Measurements from ENCODE around the gene TCF23. TPM values are rescaled to one million over a fixed set of nuclear protein-coding genes. Genes with fewer than 3 reads are reported as not detected.
A peak's percentile ranks its signal among the peaks of the same experiment; 100 is the strongest.

Gene TCF23
- total RNA-seq, 1 donor from 2014 or later: 1.2 TPM

- intact Hi-C loops (cut with DNase I): no loop called here
- no peak overlapping the region for H3K4me3 ChIP-seq
These were observed 3.1 kb upstream of the TCF23 start for GRCh38 chr2:27145682-27146081.

GRCh38 chr2:27147935-27148334, 869 bp upstream of the TCF23 start:
- no peaks in the 10 kb centered on the region for H3K36me3 ChIP-seq
- H3K9me3 ChIP-seq: no peaks in the 10 kb centered on the region
- no peak overlapping the region for H3K27ac ChIP-seq
- H3K4me1 ChIP-seq: no peaks in the 10 kb centered on the region
- no peak for DNase-seq
- H3K4me3 ChIP-seq: no peak overlapping the region
- intact Hi-C loops (cut with DNase I): no loop called here
- no peak for TF ChIP-seq CTCF (IDR thresholded peaks at IDR 0.05)
- H3K27me3 ChIP-seq (ENCODE audit: low read depth): peaks cover 8% of the 10 kb centered on the region
- no peak for ATAC-seq

More at GRCh38 chr2:27145682-27146081, 3.1 kb upstream of the TCF23 start:
- peaks cover 8% of the 10 kb centered on the region for H3K27me3 ChIP-seq (ENCODE audit: low read depth)
- H3K27ac ChIP-seq: no peak overlapping the region
- ATAC-seq (no peak), DNase-seq (no peak)
- TF ChIP-seq CTCF (IDR thresholded peaks at IDR 0.05): no peak
- H3K36me3 ChIP-seq: no peaks in the 10 kb centered on the region
- no peaks in the 10 kb centered on the region for H3K4me1 ChIP-seq
- no peaks in the 10 kb centered on the region for H3K9me3 ChIP-seq

GRCh38 chr2:27149570-27150405, 984 bp downstream of the TCF23 start:
- intact Hi-C loops (cut with DNase I): no loop called here
- Histone ChIP-seq H3K4me1 (no peaks in the 10 kb centered on the region), H3K36me3 (no peaks in the 10 kb centered on the region), H3K4me3 (no peak overlapping the region), H3K9me3 (no peaks in the 10 kb centered on the region), H3K27ac (no peak overlapping the region), H3K27me3 (ENCODE audit: low read depth) (peaks cover 8% of the 10 kb centered on the region)
- DNase-seq (no peak), ATAC-seq (peak in 1 of 2 donors; percentile 27)
- TF ChIP-seq CTCF (IDR thresholded peaks at IDR 0.05): no peak

GRCh38 chr2:27150639-27151230, 1.9 kb downstream of the TCF23 start:
- ATAC-seq (no peak), DNase-seq (no peak)
- Histone ChIP-seq H3K9me3 (no peaks in the 10 kb centered on the region), H3K27me3 (ENCODE audit: low read depth) (peaks cover 8% of the 10 kb centered on the region), H3K4me3 (no peak overlapping the region), H3K4me1 (no peaks in the 10 kb centered on the region), H3K36me3 (no peaks in the 10 kb centered on the region), H3K27ac (no peak overlapping the region)
- no peak for TF ChIP-seq CTCF (IDR thresholded peaks at IDR 0.05)
- intact Hi-C loops (cut with DNase I): no loop called here

GRCh38 chr2:27152102-27152795, 3.4 kb downstream of the TCF23 start:
- no peaks in the 10 kb centered on the region for H3K9me3 ChIP-seq
- no peaks in the 10 kb centered on the region for H3K36me3 ChIP-seq
- TF ChIP-seq CTCF (IDR thresholded peaks at IDR 0.05): no peak
- no peak overlapping the region for H3K27ac ChIP-seq
- intact Hi-C loops (cut with DNase I): no loop called here
- H3K4me1 ChIP-seq: no peaks in the 10 kb centered on the region
- peaks cover 8% of the 10 kb centered on the region for H3K27me3 ChIP-seq (ENCODE audit: low read depth)
- H3K4me3 ChIP-seq: no peak overlapping the region
- no peak for ATAC-seq
- no peak for DNase-seq

Data from lower lobe of right lung (tissue), 2 donors.